Astrocyte (in vitro differentiated cells and primary cell): Measurements from ENCODE around the gene DCAF7. TPM values are rescaled to one million over a fixed set of nuclear protein-coding genes. Genes with fewer than 3 reads are reported as not detected.

Experiments
- DNase-seq: peaks from one replicate; pipeline ENCODE4 v3.0.0-alpha.2; 2010; ENCODE audit warnings: low read depth
- FAIRE-seq: peaks from 2 replicates; lab custom pipeline; 2011; peaks lifted over from hg19 to GRCh38; lab: Jason Lieb, UNC
- H2AFZ ChIP-seq: 2 replicates; pipeline ENCODE4 v1.6.0; 2012; ENCODE audit warnings: low read depth, low read length, inconsistent platforms
- H3K27ac ChIP-seq: 2 replicates; pipeline ENCODE4 v1.5.1; 2011; ENCODE audit warnings: low read depth, low read length, inconsistent platforms
- H3K27me3 ChIP-seq: 2 replicates; pipeline ENCODE4 v1.6.0; 2011; ENCODE audit warnings: low read length, inconsistent platforms; ENCODE audit not compliant: insufficient read depth
- H3K36me3 ChIP-seq: 2 replicates; pipeline ENCODE4 v1.5.1; 2011; ENCODE audit warnings: low read length, inconsistent platforms; ENCODE audit not compliant: insufficient read depth
- H3K4me1 ChIP-seq: 2 replicates; pipeline ENCODE4 v1.5.1; 2011; ENCODE audit warnings: low read length, inconsistent platforms; ENCODE audit not compliant: insufficient read depth
- H3K4me2 ChIP-seq: 2 replicates; pipeline ENCODE4 v1.6.0; 2012; ENCODE audit warnings: low read length, inconsistent platforms
- H3K4me3 ChIP-seq: 2 replicates; pipeline ENCODE4 v1.5.1; 2011; ENCODE audit warnings: low read depth, mild to moderate bottlenecking, low read length, inconsistent platforms; ENCODE audit not compliant: insufficient read depth
- H3K79me2 ChIP-seq: 2 replicates; pipeline ENCODE4 v1.6.0; 2012; ENCODE audit warnings: mild to moderate bottlenecking, low read length, inconsistent platforms; ENCODE audit not compliant: insufficient read depth
- H3K9ac ChIP-seq: 2 replicates; pipeline ENCODE4 v1.6.0; 2012; ENCODE audit warnings: mild to moderate bottlenecking, low read length, inconsistent platforms
- H3K9me3 ChIP-seq: 2 replicates; pipeline ENCODE4 v1.5.1; 2012; ENCODE audit warnings: low read depth, mild to moderate bottlenecking, low read length, inconsistent platforms; ENCODE audit not compliant: insufficient read depth
- H4K20me1 ChIP-seq: 2 replicates; pipeline ENCODE4 v1.6.0; 2012; ENCODE audit warnings: low read length, inconsistent platforms; ENCODE audit not compliant: insufficient read depth
- H3K27ac Mint-ChIP-seq: one replicate; pipeline ENCODE4 v1.8.0; 2021; ENCODE audit warnings: mild to moderate bottlenecking, mixed read lengths; ENCODE audit not compliant: unreplicated experiment
- H3K27me3 Mint-ChIP-seq: one replicate; pipeline ENCODE4 v1.8.0; 2021; ENCODE audit warnings: low read depth, mixed read lengths; ENCODE audit not compliant: unreplicated experiment
- H3K36me3 Mint-ChIP-seq: one replicate; pipeline ENCODE4 v1.8.0; 2021; ENCODE audit warnings: low read depth, mixed read lengths; ENCODE audit not compliant: unreplicated experiment
- H3K4me1 Mint-ChIP-seq: one replicate; pipeline ENCODE4 v1.8.0; 2021; ENCODE audit warnings: low read depth, mixed read lengths; ENCODE audit not compliant: unreplicated experiment
- H3K4me3 Mint-ChIP-seq: one replicate; pipeline ENCODE4 v1.8.0; 2021; ENCODE audit warnings: mild to moderate bottlenecking, moderate library complexity, mixed read lengths; ENCODE audit not compliant: unreplicated experiment
- H3K9me3 Mint-ChIP-seq: one replicate; pipeline ENCODE4 v1.8.0; 2021; ENCODE audit warnings: mild to moderate bottlenecking, mixed read lengths; ENCODE audit not compliant: unreplicated experiment
- EZH2 ChIP-seq: IDR thresholded peaks from 2 replicates; pipeline ENCODE4 v1.6.1; 2012; ENCODE audit warnings: mild to moderate bottlenecking, low read length, inconsistent platforms; ENCODE audit not compliant: insufficient read depth
- total RNA-seq: library from RNA; stranded (reverse); gene quantifications from 2 replicates; pipeline ENCODE4 v1.2.1, GENCODE V29; 2021
- TF ChIP-seq, protein P1 (sequence below): IDR thresholded peaks from 2 replicates; pipeline ENCODE4 v1.5.1; 2011; ENCODE audit warnings: low read depth, mild to moderate bottlenecking, inconsistent platforms, low read length, moderate library complexity; ENCODE audit not compliant: insufficient read depth

DCAF7 gene
- total RNA-seq, 1 donor from 2014 or later = 84.2 TPM

DNA sequence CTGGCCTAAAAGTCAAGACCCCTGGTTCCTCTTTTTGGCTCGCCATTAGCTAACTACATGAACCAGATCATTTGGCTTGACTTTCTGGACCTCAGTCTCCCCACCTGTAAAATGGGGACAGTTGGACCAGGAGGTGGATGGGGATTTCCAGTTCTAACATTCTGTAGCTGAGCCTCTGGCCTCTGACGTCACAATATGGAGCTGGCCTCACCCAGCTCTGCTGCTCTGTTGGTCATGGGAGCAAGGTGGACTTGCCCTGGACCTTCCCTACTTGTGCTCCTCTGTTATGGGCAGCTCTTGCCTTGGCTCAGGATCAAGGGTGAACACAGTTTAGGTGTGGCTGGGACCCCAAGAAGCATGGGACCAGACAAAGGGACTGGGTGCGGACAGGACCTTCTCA, 43.6 kb upstream of the DCAF7 start:
- Histone ChIP-seq H3K9me3 (peaks cover 7% of the 10 kb centered on the region), H3K4me1 (no peaks in the 10 kb centered on the region), H4K20me1 (no peaks in the 10 kb centered on the region), H3K36me3 (no peaks in the 10 kb centered on the region), H3K4me2 (no peak overlapping the region), H2AFZ (no peak overlapping the region), H3K4me3 (no peak overlapping the region), H3K27ac (no peak overlapping the region), H3K79me2 (no peaks in the 10 kb centered on the region), H3K27me3 (peaks cover 31% of the 10 kb centered on the region), H3K9ac (no peak overlapping the region)
- H3K4me1 Mint-ChIP-seq = no peaks in the 10 kb centered on the region
- no peak for FAIRE-seq
- no peak overlapping the region for H3K4me3 Mint-ChIP-seq
- H3K27me3 Mint-ChIP-seq = peaks cover 61% of the 10 kb centered on the region
- no peak for TF ChIP-seq EZH2
- TF ChIP-seq, protein P1, sequence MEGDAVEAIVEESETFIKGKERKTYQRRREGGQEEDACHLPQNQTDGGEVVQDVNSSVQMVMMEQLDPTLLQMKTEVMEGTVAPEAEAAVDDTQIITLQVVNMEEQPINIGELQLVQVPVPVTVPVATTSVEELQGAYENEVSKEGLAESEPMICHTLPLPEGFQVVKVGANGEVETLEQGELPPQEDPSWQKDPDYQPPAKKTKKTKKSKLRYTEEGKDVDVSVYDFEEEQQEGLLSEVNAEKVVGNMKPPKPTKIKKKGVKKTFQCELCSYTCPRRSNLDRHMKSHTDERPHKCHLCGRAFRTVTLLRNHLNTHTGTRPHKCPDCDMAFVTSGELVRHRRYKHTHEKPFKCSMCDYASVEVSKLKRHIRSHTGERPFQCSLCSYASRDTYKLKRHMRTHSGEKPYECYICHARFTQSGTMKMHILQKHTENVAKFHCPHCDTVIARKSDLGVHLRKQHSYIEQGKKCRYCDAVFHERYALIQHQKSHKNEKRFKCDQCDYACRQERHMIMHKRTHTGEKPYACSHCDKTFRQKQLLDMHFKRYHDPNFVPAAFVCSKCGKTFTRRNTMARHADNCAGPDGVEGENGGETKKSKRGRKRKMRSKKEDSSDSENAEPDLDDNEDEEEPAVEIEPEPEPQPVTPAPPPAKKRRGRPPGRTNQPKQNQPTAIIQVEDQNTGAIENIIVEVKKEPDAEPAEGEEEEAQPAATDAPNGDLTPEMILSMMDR = no peak
- H3K36me3 Mint-ChIP-seq = peaks cover 2% of the 10 kb centered on the region
- DNase-seq = no peak
- H3K27ac Mint-ChIP-seq = no peak overlapping the region
- peaks cover 11% of the 10 kb centered on the region for H3K9me3 Mint-ChIP-seq

GRCh38 chr17:63511331-63511730, 38.9 kb upstream of the DCAF7 start:
- Mint-ChIP-seq H3K4me3 (no peak overlapping the region), H3K27me3 (peaks cover 55% of the 10 kb centered on the region), H3K36me3 (peaks cover 3% of the 10 kb centered on the region), H3K27ac (no peak overlapping the region), H3K9me3 (peaks cover 7% of the 10 kb centered on the region), H3K4me1 (no peaks in the 10 kb centered on the region)
- H3K4me2 ChIP-seq = no peak overlapping the region
- no peaks in the 10 kb centered on the region for H3K79me2 ChIP-seq
- H3K27ac ChIP-seq = no peak overlapping the region
- TF ChIP-seq, protein P1 = no peak
- H3K4me3 ChIP-seq = no peak overlapping the region
- H3K9ac ChIP-seq = no peak overlapping the region
- FAIRE-seq (no peak), DNase-seq (no peak)
- no peaks in the 10 kb centered on the region for H3K9me3 ChIP-seq
- H2AFZ ChIP-seq = no peak overlapping the region
- H3K36me3 ChIP-seq = no peaks in the 10 kb centered on the region
- H3K4me1 ChIP-seq = no peaks in the 10 kb centered on the region
- peaks cover 9% of the 10 kb centered on the region for H3K27me3 ChIP-seq
- H4K20me1 ChIP-seq = no peaks in the 10 kb centered on the region

- peaks cover 7% of the 10 kb centered on the region for H3K9me3 Mint-ChIP-seq
- peaks cover 3% of the 10 kb centered on the region for H3K36me3 Mint-ChIP-seq
- no peak overlapping the region for H3K27ac ChIP-seq
- TF ChIP-seq, protein P1 = no peak
- TF ChIP-seq EZH2 = no peak
- H3K79me2 ChIP-seq = no peaks in the 10 kb centered on the region
- no peak overlapping the region for H2AFZ ChIP-seq
- H3K9me3 ChIP-seq = no peaks in the 10 kb centered on the region
- no peak overlapping the region for H3K4me2 ChIP-seq
- FAIRE-seq (no peak), DNase-seq (no peak)
- no peak overlapping the region for H3K4me3 Mint-ChIP-seq
- H3K4me3 ChIP-seq = no peak overlapping the region
- H3K27ac Mint-ChIP-seq = no peak overlapping the region
- no peaks in the 10 kb centered on the region for H3K36me3 ChIP-seq
- H3K27me3 ChIP-seq = peaks cover 9% of the 10 kb centered on the region
- peaks cover 7% of the 10 kb centered on the region for H3K4me1 Mint-ChIP-seq
- no peak overlapping the region for H3K9ac ChIP-seq
- peaks cover 53% of the 10 kb centered on the region for H3K27me3 Mint-ChIP-seq
- peaks cover 4% of the 10 kb centered on the region for H3K4me1 ChIP-seq
- H4K20me1 ChIP-seq = no peaks in the 10 kb centered on the region
Measured at GRCh38 chr17:63512388-63512787, 37.9 kb upstream of the DCAF7 start.
